ENCODE data around the gene FAM78A.

Gene FAM78A

DNA sequence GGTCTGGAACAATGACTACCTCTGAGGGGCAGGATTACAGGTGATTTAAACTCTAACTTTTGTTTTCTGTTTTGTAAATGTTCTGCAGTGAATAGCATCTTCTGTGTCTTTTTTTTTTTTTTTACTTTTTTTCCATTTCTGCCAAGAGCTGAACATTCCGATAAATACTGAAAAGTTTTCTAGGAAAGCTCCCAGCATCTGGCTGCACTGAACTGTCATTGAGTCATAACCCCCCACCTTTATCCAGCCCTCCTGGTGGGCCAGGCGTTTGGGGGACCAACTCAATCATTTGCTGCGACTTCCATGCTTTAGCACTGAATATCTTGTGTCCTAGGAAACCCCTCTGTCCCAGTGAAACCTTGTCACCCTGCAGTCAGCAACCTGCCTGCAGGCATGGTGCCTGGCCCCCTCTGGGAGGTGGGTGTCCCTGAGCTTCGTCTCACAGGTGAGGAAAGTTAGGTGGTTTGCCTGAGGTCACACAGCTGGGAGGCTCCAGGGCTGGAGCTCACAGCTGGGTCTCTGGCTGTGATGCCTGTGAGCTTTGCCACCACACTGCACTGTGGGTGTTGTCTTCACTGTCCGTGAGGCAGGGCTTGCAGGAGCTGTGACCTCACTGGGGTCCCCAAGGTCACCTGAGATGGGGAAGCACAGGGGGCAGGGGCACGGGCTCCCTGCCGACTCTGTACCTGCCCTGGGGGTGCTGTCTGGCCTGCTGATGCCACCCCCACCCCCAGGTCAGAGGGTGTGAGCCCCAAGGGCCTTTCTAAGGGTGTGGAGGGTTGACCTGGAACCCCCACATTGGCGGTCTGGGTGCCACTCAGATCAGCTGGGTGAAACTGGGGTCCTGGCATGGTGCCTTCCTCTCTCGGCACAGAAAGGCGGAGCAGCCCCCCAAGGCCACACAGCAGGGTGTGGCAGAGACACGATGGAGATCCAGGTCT is 27.3 kb upstream of the FAM78A start:
- no peak for DNase-seq (ENCODE audit: low read depth in 2 of 2, low spot score in 1 of 2)

DNA sequence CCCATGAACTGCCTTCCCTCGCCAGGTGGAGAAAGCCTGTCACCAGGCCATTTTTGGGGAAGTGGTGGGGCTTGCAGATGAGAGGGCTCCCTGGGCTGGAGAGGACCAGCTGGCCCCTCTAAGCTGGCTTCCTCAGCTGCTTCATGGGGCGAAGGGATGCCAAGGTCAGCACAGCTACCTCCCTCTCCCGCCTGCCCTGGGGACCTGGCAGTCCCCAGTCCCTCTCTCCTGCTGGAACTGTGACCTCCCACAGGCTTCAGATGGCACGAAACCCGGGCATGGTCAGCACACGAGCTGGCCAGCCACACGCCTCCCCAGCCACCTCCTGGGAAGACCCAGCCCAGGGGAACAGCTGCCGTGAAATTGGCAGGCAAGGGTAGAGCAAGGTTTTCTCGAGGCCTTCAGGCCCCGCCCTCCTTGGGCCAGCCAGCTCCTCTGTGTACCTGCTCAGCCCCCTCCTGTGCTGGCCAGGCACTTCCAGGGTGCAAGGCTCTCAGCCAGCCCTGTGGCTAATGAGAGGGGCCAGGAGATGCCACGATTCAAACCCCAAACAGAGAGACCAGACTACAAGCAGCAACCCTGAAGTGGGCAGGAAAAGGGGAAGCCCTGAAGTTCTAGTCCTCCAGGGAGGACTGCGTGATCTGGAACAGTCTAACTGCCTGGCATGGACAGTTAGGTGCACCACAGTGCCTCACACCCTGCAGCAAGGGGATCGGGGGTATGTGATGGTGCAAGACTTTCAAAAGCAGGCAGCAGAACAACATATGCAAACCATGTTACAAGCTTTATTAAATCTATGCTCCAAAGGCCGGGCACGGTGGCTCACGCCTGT is 26.1 kb upstream of the FAM78A start:
- DNase-seq (ENCODE audit: low read depth in 2 of 2, low spot score in 1 of 2), result no peak

DNA sequence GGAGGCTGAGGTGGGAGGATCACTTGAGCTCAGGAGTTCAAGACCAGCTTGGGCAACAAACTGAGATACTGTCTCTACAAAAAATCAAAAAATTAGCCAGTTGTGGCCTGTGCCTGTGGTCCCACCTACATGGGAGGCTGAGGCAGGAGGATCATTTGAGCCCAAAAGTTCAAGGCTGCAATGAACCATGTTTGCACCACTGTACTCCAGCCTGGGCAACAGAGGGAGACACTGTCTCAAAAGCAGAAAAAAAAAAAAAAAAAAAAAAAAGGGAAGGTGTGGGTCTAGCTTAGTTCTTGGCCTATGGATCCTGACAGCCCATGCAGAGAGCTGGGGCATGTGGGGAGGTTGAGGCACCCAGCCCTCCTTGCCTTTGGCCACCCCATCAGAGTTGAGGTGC is 24.1 kb upstream of the FAM78A start:
- DNase-seq (ENCODE audit: low read depth in 2 of 2, low spot score in 1 of 2), result no peak

DNA sequence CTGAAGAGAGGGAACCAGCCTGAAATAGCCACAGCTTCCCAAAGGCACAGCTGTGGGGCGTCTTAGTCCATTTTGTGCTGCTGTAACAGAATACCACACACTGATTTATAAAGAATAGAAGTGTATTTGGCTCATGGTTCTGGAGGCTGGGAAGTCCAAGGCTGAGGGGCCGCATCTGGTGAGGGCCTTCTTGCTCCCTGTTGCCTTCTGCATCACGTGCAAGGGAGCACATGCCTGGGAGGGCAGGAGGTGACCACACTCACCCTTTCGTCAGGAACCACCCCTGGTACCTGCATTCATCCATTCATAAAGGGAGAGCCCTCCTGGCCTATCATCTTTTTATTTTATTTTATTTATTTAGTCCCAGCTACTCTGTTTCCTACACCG is 23.6 kb upstream of the FAM78A start:
- DNase-seq (ENCODE audit: low read depth in 2 of 2, low spot score in 1 of 2), result no peak

DNA sequence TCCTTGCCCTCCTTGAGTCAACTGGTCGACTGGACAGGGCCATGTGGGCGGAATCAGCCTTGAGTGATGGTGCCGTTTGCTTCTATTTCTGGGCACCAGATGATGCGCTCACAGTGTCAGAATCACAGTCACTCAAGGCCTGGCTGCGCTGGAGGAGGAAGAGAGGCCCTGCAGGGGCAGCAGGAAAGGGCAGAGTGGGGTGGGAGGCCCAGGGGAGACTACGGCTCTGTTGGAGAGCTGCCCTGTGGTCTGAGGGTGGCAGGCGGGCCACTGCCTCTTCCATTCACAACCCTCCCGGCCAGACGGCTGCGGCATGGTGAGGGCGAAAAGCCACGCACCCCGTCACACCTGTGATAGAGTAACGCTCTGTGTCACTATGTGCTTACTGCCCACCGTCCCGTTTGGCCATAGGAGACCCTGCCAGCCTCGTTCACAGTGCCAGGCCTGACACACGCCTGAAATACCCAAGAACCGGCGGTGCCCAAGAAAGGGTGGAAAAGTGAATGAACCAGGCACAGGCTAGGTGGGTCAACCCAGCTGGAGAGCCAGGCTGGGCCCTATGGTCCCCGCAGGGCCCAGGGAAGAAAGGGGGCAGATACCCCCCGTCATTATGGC is 23.1 kb upstream of the FAM78A start:
- no peak for DNase-seq (ENCODE audit: low read depth in 2 of 2, low spot score in 1 of 2)

DNA sequence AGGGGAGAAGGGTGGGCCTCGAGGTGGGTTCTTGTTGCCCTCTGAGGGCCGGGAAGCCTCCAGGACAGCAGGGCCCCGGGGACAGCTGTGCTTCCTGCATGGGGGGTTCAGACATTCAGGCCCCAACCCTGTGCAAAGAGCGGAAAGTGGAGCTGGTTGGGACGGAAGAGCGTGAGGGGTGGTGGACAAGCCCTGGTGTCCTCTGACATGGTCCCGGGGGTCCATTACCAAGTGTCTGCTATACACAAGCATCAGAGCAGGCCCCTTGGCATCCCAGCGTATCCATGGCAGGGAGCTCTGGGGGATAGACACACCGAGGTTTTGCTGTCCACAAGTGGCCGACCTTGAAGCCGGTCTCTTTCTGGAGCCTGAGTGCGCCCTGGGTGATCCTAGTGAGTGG is 22.5 kb upstream of the FAM78A start:
- DNase-seq (ENCODE audit: low read depth in 2 of 2, low spot score in 1 of 2), result no peak

DNA sequence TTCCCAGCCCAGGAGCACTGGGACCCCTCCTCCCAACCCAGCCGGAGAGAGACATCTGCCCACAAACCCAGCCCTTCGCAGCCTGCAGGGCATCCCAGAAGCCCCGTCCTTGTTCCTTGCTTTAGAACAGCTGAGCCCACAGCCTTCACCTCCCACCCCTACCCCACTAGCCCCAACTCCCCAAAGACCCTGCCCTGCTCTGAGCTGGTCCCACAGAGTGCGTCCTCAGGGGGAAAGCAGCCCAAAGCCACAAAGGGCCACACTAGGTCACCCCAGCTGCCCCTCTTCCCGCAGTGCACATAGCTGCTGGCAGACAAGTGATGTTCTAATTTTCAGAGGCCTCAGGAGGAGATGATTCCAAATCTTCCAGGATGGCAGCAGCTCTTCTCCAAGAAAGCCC is 22.0 kb upstream of the FAM78A start:
- DNase-seq (ENCODE audit: low read depth in 2 of 2, low spot score in 1 of 2), result no peak

DNA sequence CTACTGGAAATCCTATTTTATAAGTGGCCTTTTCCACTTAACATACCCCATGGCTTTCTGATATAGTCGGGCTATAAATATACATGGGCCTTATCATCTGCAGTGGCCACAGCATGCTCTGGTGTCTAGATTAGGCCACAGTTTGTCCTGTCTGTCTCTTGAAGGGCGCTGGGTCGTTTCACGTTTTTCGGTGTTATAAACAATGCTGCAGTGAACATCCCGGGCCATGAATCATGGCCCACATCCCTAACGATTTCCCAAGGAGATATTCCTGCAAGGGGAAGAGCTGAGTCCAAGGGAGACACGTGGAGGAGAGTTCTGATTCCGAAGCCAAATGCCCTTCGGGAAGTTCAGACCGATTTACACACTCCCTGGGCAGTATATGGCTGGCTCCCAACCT is 21.6 kb upstream of the FAM78A start:
- no peak for DNase-seq (ENCODE audit: low read depth in 2 of 2, low spot score in 1 of 2)

DNA sequence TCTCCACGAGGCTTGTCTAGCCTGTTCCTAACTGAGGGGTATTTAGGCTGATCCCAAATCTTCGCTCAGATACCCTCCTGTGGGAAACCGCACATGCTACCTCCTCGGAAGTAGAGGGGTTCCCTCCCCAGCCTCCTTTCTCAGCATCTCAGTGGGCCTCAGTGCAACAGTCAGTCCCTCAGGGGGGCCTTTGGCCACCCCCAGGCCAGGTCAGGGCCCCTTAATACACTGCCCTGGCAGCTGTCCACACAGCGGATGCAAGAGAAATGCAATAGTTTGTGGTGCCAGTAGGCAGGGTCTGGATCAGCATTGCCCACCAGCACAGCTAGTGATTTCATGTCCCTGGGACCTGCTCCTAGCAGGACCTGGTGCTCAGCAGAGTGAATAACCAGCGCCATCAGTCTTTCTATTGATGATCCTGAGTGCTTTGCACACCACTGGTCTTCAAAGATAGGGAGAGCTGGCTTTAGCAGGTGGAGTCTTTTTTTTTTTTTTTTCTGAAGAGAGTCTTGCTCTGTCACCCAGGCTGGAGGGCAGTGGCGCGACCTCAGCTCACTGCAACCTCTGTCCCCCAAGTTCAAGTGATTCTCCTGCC is 20.7 kb upstream of the FAM78A start:
- no peak for DNase-seq (ENCODE audit: low read depth in 2 of 2, low spot score in 1 of 2)

DNA sequence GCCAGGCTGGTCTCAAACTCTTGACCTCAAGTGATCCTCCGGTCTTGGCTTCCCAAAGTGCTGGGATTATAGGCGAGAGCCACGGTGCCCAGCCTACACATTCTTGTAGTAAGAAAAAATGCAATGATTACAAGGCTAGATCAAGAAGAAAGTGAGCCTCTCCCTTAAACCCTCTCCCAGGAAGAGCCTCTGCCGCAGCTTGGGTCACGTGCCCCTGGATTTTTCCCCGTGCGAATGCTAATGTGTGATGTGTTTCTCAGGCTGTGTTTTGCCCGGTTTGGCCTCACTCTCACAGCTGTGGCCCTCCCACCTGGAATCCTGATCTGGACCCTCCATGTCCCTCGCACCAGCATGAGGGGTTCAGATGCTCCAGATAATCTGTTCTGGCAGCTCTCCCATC is 20.1 kb upstream of the FAM78A start:
- DNase-seq (ENCODE audit: low read depth in 2 of 2, low spot score in 1 of 2), result no peak

DNA sequence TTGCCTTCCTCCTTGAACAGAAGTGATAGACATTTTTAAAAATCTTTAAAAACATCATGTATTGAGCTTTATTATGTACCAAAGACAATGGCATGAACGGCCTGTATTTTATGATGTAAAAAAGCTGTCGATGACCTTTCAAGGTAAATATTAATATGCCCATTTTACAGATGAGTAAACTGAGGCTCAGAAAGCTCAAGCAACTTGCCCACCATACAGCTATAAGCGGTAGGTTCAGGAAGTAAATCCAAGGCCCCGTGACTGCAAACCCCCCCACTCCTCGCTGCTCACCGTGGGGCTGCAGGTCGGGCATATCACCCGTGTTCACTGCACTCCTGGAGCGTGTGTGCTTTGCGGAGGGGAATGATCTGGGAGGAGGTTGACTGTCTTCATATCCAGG is 16.6 kb upstream of the FAM78A start:
- no peak for DNase-seq (ENCODE audit: low read depth in 2 of 2, low spot score in 1 of 2)

DNA sequence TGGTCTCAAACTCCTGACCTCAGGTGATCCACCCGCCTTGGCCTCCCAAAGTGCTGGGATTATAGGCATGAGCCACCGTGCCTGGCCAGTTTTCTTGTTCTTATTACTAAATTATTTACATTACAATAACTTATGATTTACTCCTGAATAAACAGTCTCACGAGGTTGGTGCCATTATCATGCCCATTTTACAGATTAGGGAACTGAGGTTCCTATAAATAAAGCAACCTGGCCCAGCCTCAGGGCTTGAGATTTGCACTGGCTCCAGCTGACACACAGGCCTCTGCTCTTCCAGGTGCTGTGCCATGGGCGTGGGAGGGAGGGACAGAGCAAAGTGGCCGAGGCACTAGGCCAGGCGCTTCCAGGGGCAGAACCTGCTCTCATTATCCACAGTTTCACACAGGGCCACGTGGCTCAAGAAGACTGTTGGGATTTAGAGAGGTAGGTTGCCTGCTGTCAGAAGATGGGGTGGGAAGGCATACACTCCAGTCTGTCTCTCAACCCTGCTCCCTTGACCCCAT is 15.5 kb upstream of the FAM78A start:
- no peak for DNase-seq (ENCODE audit: low read depth in 2 of 2, low spot score in 1 of 2)

DNA sequence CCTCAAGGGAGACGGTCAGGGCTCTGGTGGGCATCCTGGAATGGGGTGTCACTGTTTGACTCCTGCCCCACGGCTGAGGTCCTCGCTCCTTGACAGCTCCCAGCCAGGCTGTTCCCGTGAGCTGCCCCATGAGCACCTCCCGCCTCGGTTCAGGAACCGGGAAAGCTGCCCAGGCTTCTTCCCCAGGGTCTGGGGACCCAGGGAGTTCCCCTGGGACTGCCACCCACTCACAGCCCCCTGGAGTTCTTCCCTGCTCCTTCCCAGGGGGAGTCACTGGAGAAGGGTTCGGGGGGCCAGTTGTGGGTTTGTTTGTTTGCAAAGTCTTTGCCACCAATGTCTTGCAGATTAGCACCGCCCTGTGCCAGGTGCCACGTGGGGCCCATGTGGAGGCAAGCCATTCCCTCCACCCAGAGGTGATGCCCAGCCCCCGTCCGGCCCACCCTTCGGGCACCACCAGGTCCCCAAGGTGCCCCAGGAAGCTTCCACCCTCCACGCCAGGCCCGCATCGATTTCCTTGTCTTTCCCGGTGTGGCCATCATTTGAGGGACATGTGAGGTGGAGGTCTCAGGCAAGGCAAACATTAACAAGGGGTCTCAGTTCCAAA is 14.6 kb upstream of the FAM78A start:
- no peak for DNase-seq (ENCODE audit: low read depth in 2 of 2, low spot score in 1 of 2)

DNA sequence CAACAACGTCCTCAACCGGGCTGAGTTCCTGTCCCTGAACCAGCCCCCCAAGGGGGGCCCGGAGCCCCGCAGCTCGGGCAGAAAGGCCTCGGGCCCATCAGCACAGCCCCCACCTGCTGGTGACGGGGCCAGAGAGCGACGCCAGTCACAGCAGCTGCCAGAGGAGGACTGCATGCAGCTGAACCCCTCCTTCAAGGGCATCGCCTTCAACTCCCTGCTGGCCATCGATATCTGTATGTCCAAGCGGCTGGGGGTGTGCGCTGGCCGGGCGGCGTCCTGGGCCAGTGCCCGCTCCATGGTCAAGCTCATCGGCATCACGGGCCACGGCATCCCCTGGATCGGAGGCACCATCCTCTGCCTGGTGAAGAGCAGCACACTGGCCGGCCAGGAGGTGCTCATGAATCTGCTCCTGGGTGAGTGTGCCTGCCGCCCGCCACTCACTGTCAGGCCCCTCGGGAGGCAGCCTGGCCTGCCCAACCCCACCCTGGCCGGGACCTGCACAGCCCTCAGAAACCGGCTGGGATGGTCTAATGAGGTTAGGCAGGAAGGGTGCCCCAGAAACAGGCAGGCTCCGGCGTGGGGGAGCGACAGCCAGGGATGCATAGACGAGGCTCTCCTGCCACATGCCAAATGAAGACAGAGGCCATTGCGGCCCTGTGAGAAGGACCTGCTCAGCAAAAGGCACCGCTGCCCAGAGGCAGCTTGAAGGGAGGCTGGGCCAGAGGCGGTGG is 13.9 kb upstream of the FAM78A start:
- DNase-seq (ENCODE audit: low read depth in 2 of 2, low spot score in 1 of 2), result no peak

DNA sequence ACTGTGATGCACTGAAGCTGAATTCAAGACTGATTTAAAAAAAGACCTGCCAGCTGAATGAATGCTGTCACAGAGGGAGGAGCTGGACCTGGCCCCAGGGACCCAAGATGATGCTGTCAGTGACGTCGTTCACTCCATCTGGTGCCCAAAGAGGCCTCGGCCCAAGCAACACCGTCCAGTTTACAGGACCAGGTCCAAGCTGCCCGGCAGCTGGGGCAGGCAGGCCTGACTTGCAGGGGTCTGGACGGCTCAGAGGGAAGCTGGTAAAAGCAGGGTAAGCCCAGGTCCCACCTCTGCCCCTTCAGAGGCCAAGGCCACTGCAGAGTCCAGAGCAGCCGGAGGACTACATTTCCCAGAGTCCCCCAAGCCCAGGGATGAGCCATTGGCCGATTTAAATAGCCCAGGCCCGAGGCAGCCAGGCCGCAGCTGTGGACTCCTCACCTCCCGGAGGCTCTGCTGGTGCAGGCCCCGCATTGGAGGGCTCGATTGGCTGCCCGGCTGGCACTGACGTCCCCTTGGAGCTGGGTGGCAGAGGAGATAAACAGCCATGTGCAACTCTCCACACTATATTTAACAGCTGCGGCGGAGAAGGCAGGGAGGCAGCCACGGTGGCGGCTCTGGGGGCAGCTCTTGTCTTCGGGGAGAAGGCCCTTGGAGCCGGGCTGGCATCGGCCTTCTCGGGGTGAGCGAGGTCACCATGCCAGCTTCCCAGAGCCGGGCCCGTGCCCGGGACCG is 13.2 kb upstream of the FAM78A start, which contains the start of gene PLPP7:
PLPP7 (plus strand) TSS at position 423 of the 735 bp plus-strand sequence; CDS start at position 698, 275 bp downstream.
- no peak for DNase-seq (ENCODE audit: low read depth in 2 of 2, low spot score in 1 of 2)

DNA sequence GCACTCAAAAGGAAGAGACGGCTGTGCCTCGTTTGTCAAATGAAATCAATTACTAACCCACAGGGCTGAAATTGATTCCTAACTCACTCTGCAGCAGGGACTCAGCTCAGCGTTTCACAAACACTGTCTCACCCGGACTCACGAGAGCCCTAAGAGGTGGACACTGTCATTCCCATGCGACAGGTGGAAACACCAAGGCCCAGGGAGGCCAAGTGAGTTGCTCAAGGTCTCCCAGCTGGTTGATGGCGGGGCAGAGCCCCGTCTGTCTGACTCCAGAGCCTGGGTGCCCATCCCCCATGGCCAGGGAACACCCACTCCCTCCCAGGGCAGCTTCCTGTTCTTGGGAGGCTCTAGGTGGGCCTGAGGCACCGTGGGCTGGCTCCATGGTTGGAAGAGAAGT is 11.9 kb upstream of the FAM78A start:
- DNase-seq (ENCODE audit: low read depth in 2 of 2, low spot score in 1 of 2), result no peak

DNA sequence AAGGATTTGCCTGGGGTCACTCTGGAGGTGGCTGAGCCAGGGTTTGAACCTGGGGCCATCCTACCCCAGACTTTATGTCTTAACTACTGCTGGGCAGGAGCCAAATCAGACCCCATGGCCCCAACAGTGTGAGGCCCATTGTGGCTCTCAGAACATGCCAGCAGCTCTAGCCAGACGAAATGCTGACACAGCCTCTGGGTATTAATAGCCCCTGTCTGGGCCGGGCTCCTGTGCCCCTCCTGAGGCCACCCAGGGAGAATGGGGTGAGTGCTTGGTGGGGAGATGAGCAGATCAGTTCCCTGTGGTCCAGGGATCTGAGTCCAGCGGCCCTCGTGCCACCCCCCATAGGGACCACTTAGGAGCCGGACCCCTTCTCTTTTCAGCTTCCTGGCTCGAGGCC is 11.0 kb upstream of the FAM78A start:
- DNase-seq (ENCODE audit: low read depth in 2 of 2, low spot score in 1 of 2), result no peak

DNA sequence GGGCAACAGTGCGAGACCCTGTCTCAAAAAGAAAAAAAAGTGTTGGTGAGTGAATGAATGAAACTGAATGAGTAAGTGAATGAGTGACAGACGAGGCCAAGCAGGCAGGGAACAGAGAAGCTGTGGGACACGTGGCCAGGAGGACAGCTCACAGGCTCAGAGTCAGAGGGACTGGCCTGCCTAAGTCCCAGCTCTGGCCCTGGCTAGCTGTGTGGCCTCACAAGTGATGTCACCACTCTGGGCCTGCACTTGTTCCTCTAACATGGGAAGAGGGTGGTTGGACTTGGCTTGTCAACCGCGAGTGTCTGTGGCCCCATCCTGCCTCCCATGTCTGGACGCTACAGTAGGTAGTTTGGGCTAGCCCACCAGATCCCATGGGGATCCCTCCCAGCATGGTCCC is 8.5 kb upstream of the FAM78A start:
- DNase-seq (ENCODE audit: low read depth in 2 of 2, low spot score in 1 of 2), result no peak

DNA sequence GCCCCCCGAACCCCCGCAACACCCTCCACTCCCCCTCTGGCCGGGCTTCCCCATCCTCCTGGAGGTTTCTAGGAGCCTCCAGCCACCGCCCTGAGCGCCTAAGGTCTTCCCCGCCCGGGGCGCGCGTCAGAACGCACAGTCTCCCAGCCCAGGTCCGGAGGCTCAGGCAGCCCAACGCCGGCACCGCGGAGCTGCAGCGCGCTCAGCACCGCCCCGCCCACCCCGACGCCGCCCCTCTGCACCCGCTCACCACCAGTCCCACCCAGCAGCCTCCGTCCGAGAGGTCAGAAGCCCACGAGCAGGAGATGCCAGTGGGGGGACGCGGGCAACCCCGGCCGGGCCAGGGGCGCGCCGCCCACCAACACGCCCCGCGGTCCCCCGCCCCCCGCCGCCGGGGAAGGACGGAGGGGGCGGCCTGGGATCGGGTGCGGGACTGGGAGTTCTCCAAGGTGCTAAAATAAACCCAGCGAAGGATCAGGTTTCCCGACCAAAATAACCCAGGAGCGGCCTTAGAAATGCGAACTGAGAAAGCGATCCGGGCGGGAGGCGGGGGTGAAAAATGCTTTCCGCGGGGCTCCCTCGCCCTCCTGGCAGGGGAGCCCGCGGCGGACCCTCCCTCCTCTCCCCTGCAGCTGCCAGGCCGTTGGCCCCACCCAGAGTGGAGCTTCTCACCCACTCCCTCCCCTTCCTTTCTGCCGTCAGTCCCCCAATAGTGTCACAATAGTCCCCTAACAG is 6.5 kb upstream of the FAM78A start:
- DNase-seq (ENCODE audit: low read depth in 2 of 2, low spot score in 1 of 2), result no peak
